CD4-positive, alpha-beta memory T cell (primary cell): Measurements from ENCODE around the gene CT45A5. TPM values are rescaled to one million over a fixed set of nuclear protein-coding genes. Genes with fewer than 3 reads are reported as not detected.
"Not testable (repeated sequence)": the region's sequence is repeated elsewhere in the genome, so short reads cannot be mapped to it uniquely, and the experiment has no call there.

Experiments
- CTCF ChIA-PET: fragments of 350-600 bp; sonication (Branson Sonifier 250); formaldehyde crosslinking; loops from one replicate; lab custom pipeline; 2021; ENCODE audit warnings: inconsistent platforms; ENCODE audit not compliant: partially characterized antibody; lab: Charles Lee
- POLR2A ChIA-PET: fragments of 350-600 bp; sonication (Branson Sonifier 250); formaldehyde crosslinking; loops from one replicate; lab custom pipeline; 2021; ENCODE audit not compliant: partially characterized antibody; lab: Charles Lee
- DNase-seq, 5 donors: peaks; one replicate each; pipeline versions ENCODE4 v3.0.0 to v3.0.0-alpha.2; 2020 to 2022; ENCODE audit warnings: mixed read lengths in 1 of 5
- H3K27ac ChIP-seq: one replicate; pipeline ENCODE4 v1.7.0; 2013; ENCODE audit warnings: low read depth, low read length
- H3K27me3 ChIP-seq: 2 replicates; pipeline ENCODE4 v1.7.0; 2013; ENCODE audit warnings: mild to moderate bottlenecking, low read length, moderate library complexity; ENCODE audit not compliant: insufficient read depth
- H3K36me3 ChIP-seq: 2 replicates; pipeline ENCODE4 v1.7.0; 2013; ENCODE audit warnings: mild to moderate bottlenecking, low read length, moderate library complexity; ENCODE audit not compliant: insufficient read depth
- H3K4me1 ChIP-seq: 2 replicates; pipeline ENCODE4 v1.7.0; 2013; ENCODE audit warnings: mild to moderate bottlenecking, low read length, moderate library complexity; ENCODE audit not compliant: insufficient read depth
- H3K4me3 ChIP-seq, 2 donors: one replicate each; pipeline ENCODE4 v1.7.0; 2013; ENCODE audit warnings: low read length in 2 of 2, mild to moderate bottlenecking in 1 of 2
- H3K9me3 ChIP-seq, 2 donors: one replicate each; pipeline ENCODE4 v1.7.0; 2013; ENCODE audit warnings: low read length in 2 of 2, control low read depth in 1 of 2; ENCODE audit not compliant: control insufficient read depth in 1 of 2
- H3K27ac Mint-ChIP-seq, 7 donors: one replicate each; pipeline ENCODE4 v1.8.0; 2020 to 2021; ENCODE audit warnings: mixed read lengths in 7 of 7, mild to moderate bottlenecking in 6 of 7, inconsistent platforms in 3 of 7, moderate library complexity in 3 of 7
- H3K27me3 Mint-ChIP-seq, 2 donors: one replicate each; pipeline ENCODE4 v1.8.0; 2020 to 2021; ENCODE audit warnings: mixed read lengths in 2 of 2
- H3K36me3 Mint-ChIP-seq, 2 donors: one replicate each; pipeline ENCODE4 v1.8.0; 2020 to 2021; ENCODE audit warnings: mixed read lengths in 2 of 2, inconsistent platforms in 1 of 2, mild to moderate bottlenecking in 1 of 2
- H3K4me1 Mint-ChIP-seq, 4 donors: one replicate each; pipeline ENCODE4 v1.8.0; 2020 to 2021; ENCODE audit warnings: mixed read lengths in 4 of 4, mild to moderate bottlenecking in 1 of 4
- H3K4me3 Mint-ChIP-seq, 8 donors: one replicate each; pipeline ENCODE4 v1.8.0; 2020 to 2021; ENCODE audit warnings: mixed read lengths in 8 of 8, mild to moderate bottlenecking in 7 of 8, moderate library complexity in 6 of 8, inconsistent platforms in 3 of 8
- H3K9me3 Mint-ChIP-seq, 8 donors: one replicate each; pipeline ENCODE4 v1.8.0; 2020 to 2021; ENCODE audit warnings: mixed read lengths in 8 of 8, mild to moderate bottlenecking in 5 of 8, inconsistent platforms in 3 of 8, moderate library complexity in 1 of 8
- intact Hi-C: fragments of 100-400 bp; cut with micrococcal nuclease; formaldehyde crosslinking; loops from one replicate; pipeline ENCODE4 v1.15.1; 2023
- polyA plus RNA-seq, 2 donors: library from polyadenylated mRNA; unstranded; fragments of 300-500 nt; fragmentation: Illumina TruSeq; gene quantifications; one replicate each; pipeline ENCODE4 v1.2.3, GENCODE V29; 2021
- total RNA-seq, 2 experiments: library from RNA; stranded (reverse); gene quantifications; one replicate each; pipeline ENCODE4 v1.2.3, GENCODE V29; 2021

Gene CT45A5
- total and polyA plus RNA-seq, 4 experiments from 2014 or later = not detected

- Histone ChIP-seq H3K4me3 (no peak overlapping the region), H3K27ac (no peak overlapping the region), H3K4me1 (no peaks in the 10 kb centered on the region), H3K9me3 (no peaks in the 10 kb centered on the region), H3K27me3 (no peaks in the 10 kb centered on the region), H3K36me3 (no peaks in the 10 kb centered on the region)
- intact Hi-C loops = no loop called here
- H3K27me3 Mint-ChIP-seq = peaks cover 0 to 1% of the 10 kb centered on the region in 2 donors
- H3K9me3 Mint-ChIP-seq = no peaks in the 10 kb centered on the region
- H3K4me3 Mint-ChIP-seq = no peak overlapping the region
- H3K27ac Mint-ChIP-seq = no peak overlapping the region
- POLR2A ChIA-PET = no interaction called here
- no peak for DNase-seq
- H3K4me1 Mint-ChIP-seq = peaks cover 0 to 5% (median 0%) of the 10 kb centered on the region in 4 donors
- CTCF ChIA-PET = no interaction called here
- no peaks in the 10 kb centered on the region for H3K36me3 Mint-ChIP-seq
Observed at GRCh38 chrX:135737366-135738071, 47.8 kb downstream of the CT45A5 start.

- CTCF ChIA-PET, H3K4me3 Mint-ChIP-seq, H3K27me3 ChIP-seq, H3K9me3 Mint-ChIP-seq, H3K9me3 ChIP-seq, H3K27ac ChIP-seq, POLR2A ChIA-PET, H3K4me1 ChIP-seq, H3K27ac Mint-ChIP-seq, H3K27me3 Mint-ChIP-seq, H3K4me1 Mint-ChIP-seq, H3K4me3 ChIP-seq, H3K36me3 Mint-ChIP-seq, intact Hi-C loops, H3K36me3 ChIP-seq, DNase-seq: not testable (repeated sequence)
Observed at GRCh38 chrX:135734666-135735065, 50.6 kb downstream of the CT45A5 start.

Other genes starting within 250 kb of the CT45A5 start
- gene CT45A1, start 71.9 kb downstream of the CT45A5 start, total RNA-seq = not detected
- not detected for gene CT45A1, start 71.9 kb downstream of the CT45A5 start, polyA plus RNA-seq
- not detected for gene CT45A3, start 17.3 kb downstream of the CT45A5 start, total RNA-seq
- not detected for gene CT45A3, start 17.3 kb downstream of the CT45A5 start, polyA plus RNA-seq
- not detected for gene CT45A6, start 17.3 kb upstream of the CT45A5 start, total RNA-seq
- not detected for gene CT45A6, start 17.3 kb upstream of the CT45A5 start, polyA plus RNA-seq
- not detected for gene CT45A2, start 34.5 kb upstream of the CT45A5 start, total RNA-seq
- gene CT45A2, start 34.5 kb upstream of the CT45A5 start, polyA plus RNA-seq = not detected
- gene CT45A7, start 51.8 kb upstream of the CT45A5 start, total RNA-seq = not detected
- not detected for gene CT45A7, start 51.8 kb upstream of the CT45A5 start, polyA plus RNA-seq
- gene CT45A8, start 69.0 kb upstream of the CT45A5 start, total RNA-seq = not detected
- gene CT45A8, start 69.0 kb upstream of the CT45A5 start, polyA plus RNA-seq = not detected
- gene CT45A9, start 86.3 kb upstream of the CT45A5 start, total RNA-seq = not detected
- gene CT45A9, start 86.3 kb upstream of the CT45A5 start, polyA plus RNA-seq = not detected
- gene CT45A10, start 107.9 kb upstream of the CT45A5 start, total RNA-seq = not detected
- gene CT45A10, start 107.9 kb upstream of the CT45A5 start, polyA plus RNA-seq = not detected
- not detected for gene SAGE1, start 108.2 kb upstream of the CT45A5 start, total RNA-seq
- not detected for gene SAGE1, start 108.2 kb upstream of the CT45A5 start, polyA plus RNA-seq
- gene MMGT1, start 188.5 kb upstream of the CT45A5 start, total RNA-seq = 10 to 100 TPM; 28.5 to 29.0 TPM
- 10 to 100 TPM in 1 of 2 donors, 1 to 10 TPM in 1; 9.1 to 13.7 TPM for gene MMGT1, start 188.5 kb upstream of the CT45A5 start, polyA plus RNA-seq
- 10 to 100 TPM; 20.5 to 24.3 TPM for gene SLC9A6, start 199.9 kb upstream of the CT45A5 start, total RNA-seq
- gene SLC9A6, start 199.9 kb upstream of the CT45A5 start, polyA plus RNA-seq = 10 to 100 TPM; 20.7 to 30.1 TPM